GM21619 (cell line): Measurements from ENCODE around the gene COA1.
A peak's percentile ranks its signal among the peaks of the same experiment; 100 is the strongest.
"Not testable (repeated sequence)": the region's sequence is repeated elsewhere in the genome, so short reads cannot be mapped to it uniquely, and the experiment has no call there.

ENCODE experiments used
- ATAC-seq: cut with Tn5 transposase; IDR thresholded peaks from one replicate; pipeline ENCODE4 v1.9.1; 2021; ENCODE audit not compliant: unreplicated experiment

The COA1 gene

GRCh38 chr7:43693687-43694398 is 35.5 kb downstream of the COA1 start:
- ATAC-seq, result no peak

DNA sequence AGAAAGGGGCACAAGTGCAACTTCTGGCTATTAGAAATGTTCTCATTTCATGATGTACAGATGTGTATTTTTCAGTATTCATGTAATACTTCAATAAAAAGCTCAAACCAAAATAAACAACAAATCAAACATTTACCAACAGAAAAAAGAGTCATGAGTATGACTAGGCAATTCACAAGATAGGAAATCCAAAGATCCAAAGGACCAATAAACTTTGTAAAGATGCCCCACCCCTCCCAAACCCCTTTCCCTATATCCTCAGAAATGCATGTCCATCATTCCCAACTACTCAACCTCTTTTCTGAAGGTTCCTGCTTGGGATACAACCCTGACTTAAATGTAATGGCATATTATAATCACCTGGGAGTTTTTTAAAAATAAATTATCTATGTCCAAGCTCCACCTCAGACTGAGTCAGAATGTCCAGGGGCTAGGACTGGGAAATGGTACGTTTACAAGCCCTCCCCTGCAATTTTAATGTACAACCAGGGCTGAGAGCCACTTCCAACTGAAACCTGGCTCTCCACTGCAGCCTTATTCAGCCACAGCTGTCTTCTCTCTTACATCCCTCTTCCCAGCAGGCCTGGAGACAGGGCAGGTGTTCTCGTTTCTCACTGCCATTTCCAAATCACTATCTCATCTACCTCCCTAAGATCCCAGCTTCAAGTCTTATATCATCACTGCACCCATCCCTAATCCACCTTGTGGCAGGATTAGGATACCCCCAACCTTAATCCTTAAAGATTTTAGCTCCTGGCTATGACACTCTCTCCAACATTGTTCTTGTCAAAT is 36.5 kb downstream of the COA1 start:
- ATAC-seq, result no peak

GRCh38 chr7:43691611-43692010 is 37.7 kb downstream of the COA1 start:
- ATAC-seq, result no peak

GRCh38 chr7:43689115-43689514 is 40.2 kb downstream of the COA1 start:
- ATAC-seq, result no peak

DNA sequence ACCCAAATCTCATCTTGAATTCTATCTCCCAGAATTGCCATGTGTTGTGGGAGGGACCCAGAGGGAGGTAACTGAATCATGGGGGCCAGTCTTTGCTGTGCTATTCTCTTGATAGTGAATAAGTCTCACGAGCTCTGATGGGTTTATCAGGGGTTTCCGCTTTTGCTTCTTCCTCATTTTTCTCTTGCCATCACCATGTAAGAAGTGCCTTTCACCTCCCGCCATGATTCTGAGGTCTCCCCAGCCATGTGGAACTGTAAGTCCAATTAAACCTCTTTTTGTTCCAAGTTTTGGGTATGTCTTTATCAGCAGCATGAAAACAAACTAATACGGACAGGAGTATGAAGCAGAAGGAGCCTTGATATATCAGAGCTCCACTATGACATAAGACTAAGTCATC is 41.5 kb downstream of the COA1 start:
- ATAC-seq, result not testable (repeated sequence)

- ATAC-seq, result no peak
Measured at GRCh38 chr7:43686991-43687390, 42.3 kb downstream of the COA1 start.

DNA sequence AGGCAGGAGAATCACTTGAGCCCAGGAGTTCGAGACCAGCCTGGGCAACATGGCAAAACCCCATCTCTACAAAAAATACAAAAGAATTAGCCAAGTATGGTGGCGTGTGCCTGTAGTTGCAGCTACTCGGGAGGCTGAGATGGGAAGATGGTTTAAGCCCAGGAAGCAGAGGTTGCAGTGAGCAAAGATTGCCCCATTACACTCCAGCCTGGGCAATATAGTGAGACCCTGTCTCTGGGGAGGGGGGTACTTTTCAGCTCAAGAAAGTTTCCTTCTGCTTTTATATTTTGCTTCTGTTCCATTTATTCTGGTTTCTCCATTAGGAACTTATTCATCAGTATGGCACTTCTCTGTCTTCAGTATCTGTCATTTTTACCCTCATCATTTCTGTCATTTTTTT is 48.6 kb downstream of the COA1 start:
- no peak for ATAC-seq

- peak; percentile 44 for ATAC-seq
Measured at GRCh38 chr7:43679210-43680068, 49.9 kb downstream of the COA1 start.

DNA sequence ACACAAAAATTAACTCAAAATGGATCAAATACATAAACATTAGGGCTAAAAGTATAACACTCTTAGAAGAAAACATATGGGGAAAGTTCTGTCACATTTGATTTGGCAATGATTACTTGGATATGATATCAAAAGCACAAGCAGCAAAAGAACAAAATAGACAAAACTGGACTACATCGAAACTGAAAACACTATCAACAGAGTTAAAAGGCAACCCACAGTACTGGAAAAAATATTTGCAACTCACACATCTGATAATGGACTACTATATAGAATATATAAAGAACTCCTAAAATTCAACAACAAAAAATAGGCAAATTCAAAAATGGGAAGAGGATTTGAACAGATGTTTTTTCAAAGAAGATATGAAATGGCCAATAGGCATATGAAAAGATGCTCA is 51.0 kb downstream of the COA1 start:
- no peak for ATAC-seq

GRCh38 chr7:43677864-43678263 is 51.5 kb downstream of the COA1 start:
- no peak for ATAC-seq

- no peak for ATAC-seq
Measured at GRCh38 chr7:43674559-43675436, 54.5 kb downstream of the COA1 start.

DNA sequence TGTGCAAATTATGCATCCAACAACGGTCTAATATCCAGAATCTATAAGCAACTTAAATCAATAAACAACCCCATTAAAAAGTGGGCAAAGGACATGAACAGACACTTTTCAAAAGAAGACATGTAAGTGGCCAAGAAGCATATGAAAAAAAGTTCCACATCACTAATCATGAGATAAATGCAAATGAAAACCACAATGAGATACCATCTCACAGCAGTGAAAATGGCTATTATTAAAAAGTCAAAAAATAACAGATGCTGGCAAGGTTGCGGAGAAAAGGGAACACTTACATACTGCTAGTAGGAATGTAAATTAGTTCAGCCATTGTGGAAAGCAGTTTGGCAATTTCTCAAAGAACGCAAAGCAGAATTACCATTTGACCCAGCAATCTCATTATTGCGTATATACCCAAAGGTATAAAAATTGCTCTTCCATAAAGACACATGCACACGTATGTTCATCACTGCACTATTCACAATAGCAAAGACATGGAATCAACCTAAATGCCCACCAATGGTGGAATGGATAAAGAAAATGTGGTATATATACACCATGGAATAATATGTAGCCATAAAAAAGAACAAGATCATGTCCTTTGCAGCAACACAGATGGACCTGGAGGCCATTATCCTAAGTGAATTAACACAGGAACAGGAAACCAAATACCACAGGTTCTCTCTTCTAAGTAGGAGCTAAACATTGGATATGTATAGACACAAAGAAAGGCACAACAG is 55.9 kb downstream of the COA1 start:
- not testable (repeated sequence) for ATAC-seq

GRCh38 chr7:43671521-43671920 is 57.8 kb downstream of the COA1 start:
- ATAC-seq, result no peak

GRCh38 chr7:43669286-43670081 is 59.8 kb downstream of the COA1 start:
- ATAC-seq, result no peak

GRCh38 chr7:43668035-43668434 is 61.3 kb downstream of the COA1 start:
- ATAC-seq, result no peak

DNA sequence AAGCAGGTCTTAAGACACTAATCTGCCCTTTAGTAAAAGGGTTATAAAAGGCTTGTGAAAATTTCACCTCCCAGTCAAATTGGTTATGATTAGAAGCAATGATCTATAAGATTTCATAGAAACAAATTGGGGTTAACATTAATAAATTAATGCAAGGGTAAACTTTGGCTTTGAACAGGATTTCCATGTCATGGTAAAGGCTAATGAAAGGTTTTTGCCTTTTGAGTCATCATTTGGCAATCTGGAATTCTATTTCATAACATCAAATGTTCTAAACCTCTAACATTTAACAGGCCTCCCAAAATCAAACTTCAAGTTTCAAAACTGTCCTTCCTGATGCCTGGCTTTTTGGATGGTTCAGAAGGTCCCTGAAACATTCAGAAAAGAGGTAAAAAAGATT is 62.4 kb downstream of the COA1 start:
- no peak for ATAC-seq

DNA sequence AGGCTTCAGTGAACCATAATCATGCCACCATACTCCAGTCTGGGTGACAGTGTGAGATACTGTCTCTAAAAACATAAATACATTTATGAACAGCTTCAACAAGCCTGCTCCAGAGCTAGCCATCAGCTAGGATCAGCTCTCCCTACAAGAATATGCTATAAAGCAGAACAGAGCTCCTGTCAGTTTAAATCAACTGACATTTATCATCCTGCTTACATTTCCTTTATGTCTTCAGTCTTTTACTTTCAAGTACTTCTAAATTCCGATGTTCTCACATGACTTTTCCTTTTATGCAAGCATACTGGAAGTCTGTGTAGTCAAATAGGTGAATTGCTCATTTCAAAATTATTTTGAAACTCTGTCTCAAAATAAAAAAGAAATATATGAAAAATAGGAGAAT is 64.6 kb downstream of the COA1 start:
- no peak for ATAC-seq

GRCh38 chr7:43660141-43660540 is 69.2 kb downstream of the COA1 start:
- no peak for ATAC-seq

GRCh38 chr7:43659549-43659896 is 69.8 kb downstream of the COA1 start:
- no peak for ATAC-seq
